K562 (cell line): ENCODE measurements around the gene NR1D1. TPM values are rescaled to one million over a fixed set of nuclear protein-coding genes. Genes with fewer than 3 reads are reported as not detected.
A peak's percentile ranks its signal among the peaks of the same experiment; 100 is the strongest.

Experiments used
- BACH1 ChIP-seq: fragments of 200-800 bp; sonication (Bioruptor generic); IDR thresholded peaks from 2 replicates; pipeline ENCODE4 v1.6.1; 2016; ENCODE audit warnings: missing genetic modification characterization, missing compliant biosample characterization
- DDX20 ChIP-seq: fragments of 450-650 bp; IDR thresholded peaks from 2 replicates; pipeline ENCODE4 v1.6.1; 2016; ENCODE audit warnings: missing genetic modification characterization, low read depth, mild to moderate bottlenecking, missing compliant biosample characterization, moderate library complexity
- DEAF1 ChIP-seq: fragments of 450-650 bp; formaldehyde crosslinking; IDR thresholded peaks from 2 replicates; pipeline ENCODE4 v1.4.0; 2020; ENCODE audit warnings: mild to moderate bottlenecking, moderate library complexity
- EP400 ChIP-seq: fragments of 450-650 bp; IDR thresholded peaks from 2 replicates; pipeline ENCODE4 v1.6.1; 2017; ENCODE audit warnings: antibody characterized with exemption, mild to moderate bottlenecking, moderate library complexity
- GATA2 ChIP-seq: sonication (generic); formaldehyde crosslinking; IDR thresholded peaks from 2 replicates; pipeline ENCODE4 v1.4.0; 2020; ENCODE audit warnings: mild to moderate bottlenecking, missing genetic modification reagents
- MYNN ChIP-seq, 2 experiments: sonication (generic); formaldehyde crosslinking in 1 of 2; IDR thresholded peaks; 2 replicates each; pipeline versions ENCODE4 v1.5.0 to v1.6.1; 2016 to 2020; ENCODE audit warnings: antibody characterized with exemption in 1 of 2, missing genetic modification reagents in 1 of 2
- PHF8 ChIP-seq: fragments of 200-600 bp; sonication (generic); IDR thresholded peaks from 2 replicates; pipeline ENCODE4 v1.6.1; 2012; ENCODE audit warnings: mixed run types, mild to moderate bottlenecking, inconsistent platforms, low read length, moderate library complexity, borderline replicate concordance
- POLR3G ChIP-seq: IDR thresholded peaks from 2 replicates; pipeline ENCODE4 v1.6.1; 2011; ENCODE audit not compliant: insufficient read length, insufficient replicate concordance; ENCODE audit errors: extremely low read depth
- SMARCA5 ChIP-seq: fragments of 450-650 bp; IDR thresholded peaks from 2 replicates; pipeline ENCODE4 v1.6.1; 2016
- SOX6 ChIP-seq: fragments of 450-650 bp; IDR thresholded peaks from 2 replicates; pipeline ENCODE4 v1.6.1; 2014; ENCODE audit warnings: mild to moderate bottlenecking
- TAF9B ChIP-seq: fragments of 450-650 bp; IDR thresholded peaks from 2 replicates; pipeline ENCODE4 v1.6.1; 2018; ENCODE audit warnings: mild to moderate bottlenecking; ENCODE audit not compliant: partially characterized antibody
- TCF3 ChIP-seq: sonication (generic); formaldehyde crosslinking; IDR thresholded peaks from 2 replicates; pipeline ENCODE4 v1.4.0; 2020; ENCODE audit warnings: mild to moderate bottlenecking, missing genetic modification reagents
- TGIF2 ChIP-seq: sonication (generic); formaldehyde crosslinking; IDR thresholded peaks from 2 replicates; pipeline ENCODE4 v1.8.1; 2022; ENCODE audit warnings: mild to moderate bottlenecking, missing genetic modification reagents, moderate library complexity
- TOE1 ChIP-seq, 2 experiments: fragments of 450-650 bp in 1 of 2; sonication (generic) in 1 of 2; formaldehyde crosslinking in 1 of 2; IDR thresholded peaks; 2 replicates each; pipeline versions ENCODE4 v1.7.1 to v1.8.0; 2016 to 2022; ENCODE audit warnings: borderline replicate concordance in 2 of 2, mild to moderate bottlenecking in 2 of 2, antibody characterized with exemption in 1 of 2, inconsistent platforms in 1 of 2, low read depth in 1 of 2, missing genetic modification reagents in 1 of 2, moderate library complexity in 1 of 2
- ZNF23 ChIP-seq: fragments of 250-450 bp; sonication (Bioruptor Pico); IDR thresholded peaks from 2 replicates; pipeline ENCODE4 v1.4.0; 2020; ENCODE audit warnings: mild to moderate bottlenecking
- ZNF436 ChIP-seq: fragments of 250-450, 450-650 bp; sonication (Bioruptor Pico); formaldehyde crosslinking; IDR thresholded peaks from 2 replicates; pipeline ENCODE4 v1.7.0; 2020; ENCODE audit warnings: mild to moderate bottlenecking
- polyA plus RNA-seq, 8 experiments: library from polyadenylated mRNA; depleted of rRNA in 4 of 8; stranded (reverse) in 5 of 8; unstranded in 3 of 8; fragments of >200 nt; fragmentation: Nextera tagmentation in 2 of 8; fragmentation: Illumina TruSeq in 1 of 8; extraction: Ambion mirVana in 2 of 8; extraction: Trizol in 1 of 8; gene quantifications; 2 replicates each; pipeline versions ENCODE4 v1.2.1 to v1.2.3, GENCODE V29; 2011 to 2014; ENCODE audit warnings: inconsistent platforms in 1 of 8, missing spikeins in 1 of 8
- total RNA-seq, 7 experiments: library from RNA; depleted of rRNA in 6 of 7; stranded (reverse); fragments of >200 nt in 6 of 7; fragmentation: Illumina TruSeq in 2 of 7; extraction: Trizol in 2 of 7; gene quantifications; 2 replicates each; pipeline versions ENCODE4 v1.2.1 to v1.2.3, GENCODE V29; 2011 to 2021; ENCODE audit warnings: low replicate concordance in 1 of 7
- TF ChIP-seq, protein P1 (sequence below): sonication (generic); formaldehyde crosslinking; IDR thresholded peaks from 2 replicates; pipeline ENCODE4 v1.9.0; 2022; ENCODE audit warnings: mild to moderate bottlenecking, missing genetic modification reagents
- TF ChIP-seq, protein P2 (sequence below): IDR thresholded peaks from 3 replicates; pipeline ENCODE4 v1.6.1; 2011; ENCODE audit warnings: borderline replicate concordance, mild to moderate bottlenecking, moderate library complexity; ENCODE audit not compliant: insufficient read length; ENCODE audit errors: extremely low read depth
- TF ChIP-seq, protein P3 (sequence below): sonication (generic); IDR thresholded peaks from 2 replicates; pipeline ENCODE4 v1.6.1; 2016

Gene NR1D1
- total and polyA plus RNA-seq, 9 of the 15 experiments (the other 6 are each of a cell fraction or from before 2014, with no cell fraction given) = 0.25 to 7.7 (median 0.65) TPM

- TF ChIP-seq DDX20 (tag) (no peak), TGIF2 (CRISPR knock-in tag) (no peak), MYNN (IDR thresholded peaks at IDR 0.05) (no peak), MYNN (CRISPR knock-in tag; IDR thresholded peaks at IDR 0.05) (no peak), TCF3 (CRISPR knock-in tag) (peak; percentile 26; the same call in 1 of the 2 replicates), ZNF436 (CRISPR knock-in tag) (no peak), PHF8 (no peak), SOX6 (no peak), POLR3G (no peak), ZNF23 (CRISPR knock-in tag) (no peak), EP400 (no peak), TOE1 (IDR thresholded peaks at IDR 0.05; ENCODE audit: borderline replicate concordance) (peak; percentile 40; the same call in 1 of the 2 replicates), TOE1 (CRISPR knock-in tag; IDR thresholded peaks at IDR 0.05; ENCODE audit: borderline replicate concordance, low read depth) (no peak), TAF9B (no peak), GATA2 (CRISPR knock-in tag) (no peak), SMARCA5 (no peak), BACH1 (no peak), DEAF1 (CRISPR knock-in tag) (no peak)
- TF ChIP-seq, protein P1, sequence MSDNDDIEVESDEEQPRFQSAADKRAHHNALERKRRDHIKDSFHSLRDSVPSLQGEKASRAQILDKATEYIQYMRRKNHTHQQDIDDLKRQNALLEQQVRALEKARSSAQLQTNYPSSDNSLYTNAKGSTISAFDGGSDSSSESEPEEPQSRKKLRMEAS (CRISPR knock-in tag) = no peak
- TF ChIP-seq, protein P2, sequence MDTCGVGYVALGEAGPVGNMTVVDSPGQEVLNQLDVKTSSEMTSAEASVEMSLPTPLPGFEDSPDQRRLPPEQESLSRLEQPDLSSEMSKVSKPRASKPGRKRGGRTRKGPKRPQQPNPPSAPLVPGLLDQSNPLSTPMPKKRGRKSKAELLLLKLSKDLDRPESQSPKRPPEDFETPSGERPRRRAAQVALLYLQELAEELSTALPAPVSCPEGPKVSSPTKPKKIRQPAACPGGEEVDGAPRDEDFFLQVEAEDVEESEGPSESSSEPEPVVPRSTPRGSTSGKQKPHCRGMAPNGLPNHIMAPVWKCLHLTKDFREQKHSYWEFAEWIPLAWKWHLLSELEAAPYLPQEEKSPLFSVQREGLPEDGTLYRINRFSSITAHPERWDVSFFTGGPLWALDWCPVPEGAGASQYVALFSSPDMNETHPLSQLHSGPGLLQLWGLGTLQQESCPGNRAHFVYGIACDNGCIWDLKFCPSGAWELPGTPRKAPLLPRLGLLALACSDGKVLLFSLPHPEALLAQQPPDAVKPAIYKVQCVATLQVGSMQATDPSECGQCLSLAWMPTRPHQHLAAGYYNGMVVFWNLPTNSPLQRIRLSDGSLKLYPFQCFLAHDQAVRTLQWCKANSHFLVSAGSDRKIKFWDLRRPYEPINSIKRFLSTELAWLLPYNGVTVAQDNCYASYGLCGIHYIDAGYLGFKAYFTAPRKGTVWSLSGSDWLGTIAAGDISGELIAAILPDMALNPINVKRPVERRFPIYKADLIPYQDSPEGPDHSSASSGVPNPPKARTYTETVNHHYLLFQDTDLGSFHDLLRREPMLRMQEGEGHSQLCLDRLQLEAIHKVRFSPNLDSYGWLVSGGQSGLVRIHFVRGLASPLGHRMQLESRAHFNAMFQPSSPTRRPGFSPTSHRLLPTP = no peak
- TF ChIP-seq, protein P3, sequence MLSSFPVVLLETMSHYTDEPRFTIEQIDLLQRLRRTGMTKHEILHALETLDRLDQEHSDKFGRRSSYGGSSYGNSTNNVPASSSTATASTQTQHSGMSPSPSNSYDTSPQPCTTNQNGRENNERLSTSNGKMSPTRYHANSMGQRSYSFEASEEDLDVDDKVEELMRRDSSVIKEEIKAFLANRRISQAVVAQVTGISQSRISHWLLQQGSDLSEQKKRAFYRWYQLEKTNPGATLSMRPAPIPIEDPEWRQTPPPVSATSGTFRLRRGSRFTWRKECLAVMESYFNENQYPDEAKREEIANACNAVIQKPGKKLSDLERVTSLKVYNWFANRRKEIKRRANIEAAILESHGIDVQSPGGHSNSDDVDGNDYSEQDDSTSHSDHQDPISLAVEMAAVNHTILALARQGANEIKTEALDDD = no peak
These were observed 27.5 kb downstream of the NR1D1 start (continued) for GRCh38 chr17:40072735-40073346.
